Stimulated activated CD4-positive, alpha-beta T cell treated with anti-CD3 and anti-CD28 coated beads, Interleukin-4, amount 100 ng/mL, for 4 hours (primary cell): Measurements from ENCODE around the gene DEFB131B.
"Not testable (repeated sequence)": the region's sequence is repeated elsewhere in the genome, so short reads cannot be mapped to it uniquely, and the experiment has no call there.

Source experiments
- DNase-seq, 2 experiments: peaks; one replicate each; pipeline ENCODE4 v3.0.0-alpha.2; 2020

Gene DEFB131B

GRCh38 chr11:71911986-71912340, 33.7 kb downstream of the DEFB131B start:
- not testable (repeated sequence) for DNase-seq

GRCh38 chr11:71913756-71914526, 35.7 kb downstream of the DEFB131B start:
- no peak for DNase-seq

DNA sequence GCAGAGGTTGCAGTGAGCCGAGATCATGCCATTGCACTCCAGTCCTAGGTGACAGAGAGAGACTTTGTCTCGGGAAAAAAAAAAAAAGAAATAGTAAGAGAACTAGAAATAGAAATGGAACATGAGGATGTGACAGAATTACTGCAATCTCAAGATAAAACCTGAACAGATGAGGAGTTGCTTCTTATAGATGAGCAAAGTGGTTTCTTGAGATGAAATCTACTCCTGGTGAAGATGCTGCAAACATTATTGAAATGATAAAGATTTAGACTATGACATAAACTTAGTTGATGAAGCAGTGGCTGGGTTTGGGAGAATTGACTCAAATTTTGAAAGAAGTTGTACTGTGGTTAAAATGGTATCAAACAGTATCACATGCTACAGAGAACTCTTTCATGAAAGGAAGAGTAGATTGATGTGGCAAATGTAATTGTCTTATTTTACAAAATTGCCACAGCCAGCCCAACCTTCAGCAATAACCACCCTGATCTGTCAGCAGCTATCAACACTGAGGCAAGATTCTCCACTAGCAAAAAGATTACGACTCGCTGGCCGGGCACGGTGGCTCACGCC, 36.5 kb downstream of the DEFB131B start:
- no peak for DNase-seq

- no peak for DNase-seq
Observed at GRCh38 chr11:71917646-71918140, 39.4 kb downstream of the DEFB131B start.

- peak; percentile 27 to 50 for DNase-seq
Observed at GRCh38 chr11:71927820-71928736, 49.8 kb downstream of the DEFB131B start, which contains the start of gene XNDC1N. XNDC1N (minus strand) TSS chr11:71928594; CDS start chr11:71923353, 5,241 bp downstream.

DNA sequence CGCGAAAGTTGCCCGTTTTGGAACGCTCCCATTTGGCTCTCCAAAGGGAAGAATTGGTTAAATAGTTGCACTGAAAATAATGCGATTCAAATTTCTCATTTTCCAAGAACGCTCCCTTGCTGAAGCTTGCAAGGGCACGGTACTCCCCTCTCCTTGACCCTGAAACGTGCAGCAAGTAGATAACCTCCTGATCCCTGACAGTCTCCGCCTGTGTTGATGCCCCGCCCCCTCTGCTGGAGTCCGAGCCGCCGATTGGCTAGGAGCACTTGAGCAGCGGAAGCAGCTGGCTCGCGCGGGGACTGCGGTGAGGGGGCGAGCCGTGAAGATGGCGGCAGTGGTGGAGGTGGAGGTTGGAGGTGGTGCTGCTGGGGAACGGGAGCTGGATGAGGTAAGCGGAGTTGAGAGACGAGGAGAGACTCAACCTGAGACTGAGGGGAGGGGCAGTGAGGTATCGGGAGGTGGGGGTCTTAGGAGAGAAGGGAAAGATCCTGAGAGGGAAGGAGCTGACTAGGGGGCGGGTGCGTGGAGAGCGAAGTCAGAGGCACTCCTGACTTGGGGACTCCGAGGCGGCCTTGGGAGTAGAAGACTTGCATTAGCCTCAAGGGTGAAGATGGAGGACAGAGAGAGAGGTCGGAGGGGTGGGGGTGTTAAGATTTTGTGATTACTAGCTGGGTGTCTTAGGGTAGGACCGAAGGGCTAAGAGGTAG, 50.6 kb downstream of the DEFB131B start, which contains the start of gene RNF121:
Gene RNF121, plus strand, starts transcription at position 310 of the 707 bp plus-strand sequence. Its CDS starts 16 bp downstream, at position 326.
- DNase-seq: peak; percentile 96 to 98

DNA sequence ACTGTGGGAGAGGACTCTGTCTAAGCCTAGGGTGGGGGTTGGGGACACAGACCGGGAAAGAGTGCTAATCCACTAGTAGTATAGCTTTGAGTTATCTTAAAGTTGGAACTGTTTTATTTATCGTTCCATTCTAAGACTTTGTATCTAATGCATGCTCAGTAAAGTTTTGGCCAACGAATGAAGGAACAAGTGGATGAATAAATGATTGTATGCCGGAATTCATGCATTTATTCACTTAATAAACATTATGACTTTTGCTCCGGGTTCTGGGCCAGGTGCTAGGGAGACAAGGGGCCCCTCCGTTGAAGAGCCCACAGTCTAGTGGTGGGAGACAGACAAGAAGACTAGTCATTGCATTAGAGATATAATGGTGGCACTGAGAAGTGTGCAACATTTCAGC, 51.2 kb downstream of the DEFB131B start:
- DNase-seq: no peak

DNA sequence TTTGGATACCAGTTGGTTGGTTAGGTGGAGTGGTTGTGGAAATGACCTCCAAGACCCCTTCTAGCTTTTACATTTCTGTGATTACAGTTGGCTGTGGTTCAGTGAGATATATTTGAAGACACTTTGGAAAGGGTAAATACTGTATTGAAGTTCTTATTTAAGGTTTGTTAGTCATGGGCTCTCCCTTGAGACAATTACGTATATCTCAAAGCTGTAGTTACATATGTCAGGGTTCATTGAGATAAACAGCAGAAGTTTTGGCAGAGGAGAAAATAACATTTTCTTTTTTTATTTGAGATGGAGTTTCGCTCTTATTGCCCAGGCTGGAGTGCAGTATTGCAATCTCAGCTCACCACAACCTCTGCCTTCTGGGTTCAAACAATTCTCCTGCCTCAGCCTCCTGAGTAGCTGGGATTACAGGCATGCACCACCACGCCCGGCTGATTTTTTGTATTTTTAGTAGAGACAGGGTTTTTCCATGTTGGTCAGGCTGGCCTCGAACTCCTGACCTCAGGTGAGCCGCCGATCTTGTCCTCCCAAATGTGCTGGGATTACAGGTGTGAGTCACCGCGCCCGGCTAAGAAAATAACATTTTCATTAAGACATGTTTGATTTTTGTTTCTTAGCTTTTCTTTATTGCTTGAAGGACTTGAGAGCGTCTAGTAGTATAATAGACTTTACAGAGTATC, 52.4 kb downstream of the DEFB131B start:
- no peak for DNase-seq

- DNase-seq: no peak
Observed at GRCh38 chr11:71931245-71931602, 53.0 kb downstream of the DEFB131B start.

DNA sequence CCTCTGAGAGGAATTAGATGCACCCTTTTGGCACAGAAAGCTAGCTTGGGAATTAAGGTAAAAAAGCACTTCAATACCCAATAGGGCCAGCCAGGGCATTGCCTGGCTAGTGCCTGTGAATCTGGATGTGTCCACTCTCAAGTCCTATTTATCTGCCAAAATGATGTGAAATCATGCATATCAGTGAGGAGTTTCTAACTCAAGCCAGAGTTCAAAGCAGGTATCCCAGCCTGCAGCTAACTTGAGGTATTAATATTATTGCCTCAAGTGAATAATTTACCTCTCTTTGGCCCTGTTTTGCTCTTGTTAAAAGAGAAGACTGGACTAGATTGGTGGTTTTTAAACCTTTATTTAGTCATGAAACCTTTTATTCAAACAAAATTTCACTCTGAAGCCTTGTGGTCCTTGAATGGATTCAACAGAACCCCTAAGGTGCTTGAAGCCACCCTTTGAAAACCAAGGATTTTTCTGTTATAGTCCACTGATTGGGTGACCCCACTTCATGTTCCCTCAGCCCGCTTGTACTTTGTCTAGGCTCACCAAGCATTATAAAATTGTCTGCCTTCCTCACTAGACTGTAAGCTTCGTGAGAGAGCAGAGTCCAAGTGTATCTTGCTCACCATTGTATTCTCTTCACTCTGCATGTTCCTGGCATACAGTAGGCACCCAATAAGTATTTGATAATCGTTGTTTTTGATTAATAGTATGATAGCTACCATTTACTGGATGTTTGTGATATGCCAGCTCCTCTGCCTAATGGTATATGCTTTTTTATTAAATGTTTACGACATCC, 55.1 kb downstream of the DEFB131B start:
- DNase-seq: no peak
